ENCODE data around the gene PCDHA8.

Gene PCDHA8

GRCh38 chr5:140877262-140877581 lies 36.2 kb downstream of the PCDHA8 start:
- Histone ChIP-seq H3K36me3 (ENCODE audit: low read depth) (no peaks in the 10 kb centered on the region), H3K4me1 (ENCODE audit: insufficient read depth, poor library complexity, severe bottlenecking) (no peaks in the 10 kb centered on the region), H3K9me3 (ENCODE audit: severe bottlenecking) (peaks cover 2% of the 10 kb centered on the region), H3K4me3 (ENCODE audit: severe bottlenecking) (no peak overlapping the region), H3K27me3 (ENCODE audit: insufficient read depth, poor library complexity, severe bottlenecking) (peaks cover 35% of the 10 kb centered on the region), H3K27ac (ENCODE audit: poor library complexity, severe bottlenecking) (no peak overlapping the region)
- ATAC-seq (ENCODE audit: low read depth) (no peak), DNase-seq (ENCODE audit: low spot score) (peak; percentile 66)
- TF ChIP-seq CTCF (IDR thresholded peaks at IDR 0.05; ENCODE audit: poor library complexity, severe bottlenecking) = no peak

- Histone ChIP-seq H3K4me1 (ENCODE audit: insufficient read depth, poor library complexity, severe bottlenecking) (no peaks in the 10 kb centered on the region), H3K27ac (ENCODE audit: poor library complexity, severe bottlenecking) (no peak within 1 kb of the TSS), H3K9me3 (ENCODE audit: severe bottlenecking) (no peaks in the 10 kb centered on the region), H3K36me3 (ENCODE audit: low read depth) (no peaks in the 10 kb centered on the region), H3K27me3 (ENCODE audit: insufficient read depth, poor library complexity, severe bottlenecking) (peaks cover 23% of the 10 kb centered on the region), H3K4me3 (ENCODE audit: severe bottlenecking) (peak within 1 kb of the TSS; percentile 17)
- peak; percentile 55; the same call in 2 of the 3 replicates for ATAC-seq (ENCODE audit: low read depth)
- DNase-seq (ENCODE audit: low spot score) = no peak
- TF ChIP-seq CTCF (IDR thresholded peaks at IDR 0.05; ENCODE audit: poor library complexity, severe bottlenecking) = peak; percentile 72
Measured at GRCh38 chr5:140881889-140882590, 41.1 kb downstream of the PCDHA8 start, which contains the start of gene PCDHA13. TSS of gene PCDHA13 (plus strand) at chr5:140882124. CDS start at chr5:140882269, 145 bp downstream.

GRCh38 chr5:140882591-140882899 lies 41.6 kb downstream of the PCDHA8 start:
- H3K4me1 ChIP-seq (ENCODE audit: insufficient read depth, poor library complexity, severe bottlenecking) = no peaks in the 10 kb centered on the region
- DNase-seq (ENCODE audit: low spot score) (no peak), ATAC-seq (ENCODE audit: low read depth) (no peak)
- H3K27me3 ChIP-seq (ENCODE audit: insufficient read depth, poor library complexity, severe bottlenecking) = peaks cover 28% of the 10 kb centered on the region
- peak overlapping the region; percentile 17 for H3K4me3 ChIP-seq (ENCODE audit: severe bottlenecking)
- no peak for TF ChIP-seq CTCF (IDR thresholded peaks at IDR 0.05; ENCODE audit: poor library complexity, severe bottlenecking)
- no peaks in the 10 kb centered on the region for H3K9me3 ChIP-seq (ENCODE audit: severe bottlenecking)
- H3K27ac ChIP-seq (ENCODE audit: poor library complexity, severe bottlenecking) = no peak overlapping the region
- H3K36me3 ChIP-seq (ENCODE audit: low read depth) = no peaks in the 10 kb centered on the region

- no peaks in the 10 kb centered on the region for H3K9me3 ChIP-seq (ENCODE audit: severe bottlenecking)
- no peak for TF ChIP-seq CTCF (IDR thresholded peaks at IDR 0.05; ENCODE audit: poor library complexity, severe bottlenecking)
Measured at GRCh38 chr5:140883373-140883772, 42.4 kb downstream of the PCDHA8 start.

GRCh38 chr5:140883927-140884697 lies 43.1 kb downstream of the PCDHA8 start:
- no peak for ATAC-seq (ENCODE audit: low read depth)

More at GRCh38 chr5:140883373-140883772, 42.4 kb downstream of the PCDHA8 start:
- Histone ChIP-seq H3K27me3 (ENCODE audit: insufficient read depth, poor library complexity, severe bottlenecking) (peaks cover 28% of the 10 kb centered on the region), H3K4me3 (ENCODE audit: severe bottlenecking) (no peak overlapping the region), H3K36me3 (ENCODE audit: low read depth) (no peaks in the 10 kb centered on the region), H3K27ac (ENCODE audit: poor library complexity, severe bottlenecking) (no peak overlapping the region), H3K4me1 (ENCODE audit: insufficient read depth, poor library complexity, severe bottlenecking) (no peaks in the 10 kb centered on the region)
- ATAC-seq (ENCODE audit: low read depth) = no peak
- DNase-seq (ENCODE audit: low spot score) = peak; percentile 60

More at GRCh38 chr5:140883927-140884697, 43.1 kb downstream of the PCDHA8 start:
- no peak overlapping the region for H3K27ac ChIP-seq (ENCODE audit: poor library complexity, severe bottlenecking)
- no peaks in the 10 kb centered on the region for H3K9me3 ChIP-seq (ENCODE audit: severe bottlenecking)
- H3K36me3 ChIP-seq (ENCODE audit: low read depth) = no peaks in the 10 kb centered on the region
- no peak for TF ChIP-seq CTCF (IDR thresholded peaks at IDR 0.05; ENCODE audit: poor library complexity, severe bottlenecking)
- no peaks in the 10 kb centered on the region for H3K4me1 ChIP-seq (ENCODE audit: insufficient read depth, poor library complexity, severe bottlenecking)
- peak; percentile 61 for DNase-seq (ENCODE audit: low spot score)
- peaks cover 35% of the 10 kb centered on the region for H3K27me3 ChIP-seq (ENCODE audit: insufficient read depth, poor library complexity, severe bottlenecking)
- no peak overlapping the region for H3K4me3 ChIP-seq (ENCODE audit: severe bottlenecking)

Data from RWPE2 (cell line).